Naive thymus-derived CD4-positive, alpha-beta T cell (primary cell): ENCODE data around the gene TMEM267. TPM values are rescaled to one million over a fixed set of nuclear protein-coding genes. Genes with fewer than 3 reads are reported as not detected.
"Not testable (repeated sequence)": the region's sequence is repeated elsewhere in the genome, so short reads cannot be mapped to it uniquely, and the experiment has no call there.

ENCODE experiments used
- ATAC-seq: fragments of 150-1000 bp; cut with Tn5 transposase; 2 replicates; pipeline ENCODE4 v1.10.0; 2021; ENCODE audit warnings: mild to moderate bottlenecking, moderate library complexity
- CTCF ChIA-PET: fragments of 350-600 bp; sonication (Branson Sonifier 250); formaldehyde crosslinking; loops from one replicate; lab custom pipeline; 2021; ENCODE audit warnings: antibody characterized with exemption; lab: Charles Lee
- POLR2A ChIA-PET: fragments of 350-600 bp; sonication (Branson Sonifier 250); formaldehyde crosslinking; loops from one replicate; lab custom pipeline; 2021; ENCODE audit warnings: antibody characterized with exemption, inconsistent platforms; lab: Charles Lee
- DNase-seq, 9 donors: peaks; one replicate each; pipeline versions ENCODE4 v3.0.0 to v3.0.0-alpha.2; 2020 to 2022; ENCODE audit warnings: mixed read lengths in 1 of 9
- H3K27ac ChIP-seq: one replicate; pipeline ENCODE4 v1.7.0; 2013; ENCODE audit warnings: mild to moderate bottlenecking, low read depth, low read length, moderate library complexity
- H3K27me3 ChIP-seq, 2 donors: one replicate each; pipeline ENCODE4 v1.7.0; 2013; ENCODE audit warnings: low read length in 2 of 2, mild to moderate bottlenecking in 2 of 2, moderate library complexity in 2 of 2; ENCODE audit not compliant: control insufficient read depth in 2 of 2, insufficient read depth in 2 of 2
- H3K36me3 ChIP-seq, 3 experiments: 1 replicate in 2 of 3; 2 replicates in 1 of 3; pipeline ENCODE4 v1.7.0; 2013; ENCODE audit warnings: low read length in 3 of 3, mild to moderate bottlenecking in 3 of 3, moderate library complexity in 1 of 3; ENCODE audit not compliant: insufficient read depth in 3 of 3, control insufficient read depth in 2 of 3
- H3K4me1 ChIP-seq, 2 donors: one replicate each; pipeline ENCODE4 v1.7.0; 2013; ENCODE audit warnings: low read length in 2 of 2, mild to moderate bottlenecking in 2 of 2, moderate library complexity in 1 of 2; ENCODE audit not compliant: control insufficient read depth in 2 of 2, insufficient read depth in 2 of 2
- H3K4me3 ChIP-seq: 2 replicates; pipeline ENCODE4 v1.7.0; 2013; ENCODE audit warnings: mild to moderate bottlenecking, low read length
- H3K9me3 ChIP-seq, 3 experiments: 1 replicate in 2 of 3; 2 replicates in 1 of 3; pipeline ENCODE4 v1.7.0; 2013; ENCODE audit warnings: low read length in 3 of 3; ENCODE audit not compliant: control insufficient read depth in 2 of 3
- H3K27ac Mint-ChIP-seq, 9 donors: one replicate each; pipeline ENCODE4 v1.8.0; 2020 to 2022; ENCODE audit warnings: mixed read lengths in 9 of 9, mild to moderate bottlenecking in 8 of 9, moderate library complexity in 5 of 9, inconsistent platforms in 2 of 9
- H3K27me3 Mint-ChIP-seq, 5 donors: one replicate each; pipeline ENCODE4 v1.8.0; 2021 to 2022; ENCODE audit warnings: mixed read lengths in 5 of 5, mild to moderate bottlenecking in 1 of 5
- H3K36me3 Mint-ChIP-seq, 5 donors: one replicate each; pipeline ENCODE4 v1.8.0; 2020 to 2022; ENCODE audit warnings: mixed read lengths in 5 of 5, mild to moderate bottlenecking in 3 of 5, inconsistent platforms in 1 of 5
- H3K4me1 Mint-ChIP-seq, 7 donors: one replicate each; pipeline ENCODE4 v1.8.0; 2020 to 2022; ENCODE audit warnings: mixed read lengths in 7 of 7, mild to moderate bottlenecking in 3 of 7, inconsistent platforms in 1 of 7
- H3K4me3 Mint-ChIP-seq, 10 donors: one replicate each; pipeline ENCODE4 v1.8.0; 2020 to 2022; ENCODE audit warnings: mild to moderate bottlenecking in 10 of 10, mixed read lengths in 10 of 10, moderate library complexity in 6 of 10, inconsistent platforms in 2 of 10
- H3K9me3 Mint-ChIP-seq, 11 donors: one replicate each; pipeline ENCODE4 v1.8.0; 2020 to 2022; ENCODE audit warnings: mixed read lengths in 11 of 11, mild to moderate bottlenecking in 4 of 11, inconsistent platforms in 1 of 11, moderate library complexity in 1 of 11
- intact Hi-C, 2 donors: fragments of 100-400 bp; cut with micrococcal nuclease; formaldehyde crosslinking; loops; one replicate each; pipeline ENCODE4 v1.15.1; 2023
- polyA plus RNA-seq, 2 donors: library from polyadenylated mRNA; unstranded; fragments of 300-500 nt; fragmentation: Illumina TruSeq; gene quantifications; one replicate each; pipeline ENCODE4 v1.2.3, GENCODE V29; 2021
- total RNA-seq, 6 experiments: library from RNA in 5 of 6; stranded (reverse) in 5 of 6; gene quantifications; 1 replicate in 5 of 6; 2 replicates in 1 of 6; pipeline ENCODE4 v1.2.3 and lab custom pipeline; 2021 to 2026

The TMEM267 gene
- total and polyA plus RNA-seq, 7 experiments from 2014 or later = 8.5 to 21.8 (median 16.2) TPM

DNA sequence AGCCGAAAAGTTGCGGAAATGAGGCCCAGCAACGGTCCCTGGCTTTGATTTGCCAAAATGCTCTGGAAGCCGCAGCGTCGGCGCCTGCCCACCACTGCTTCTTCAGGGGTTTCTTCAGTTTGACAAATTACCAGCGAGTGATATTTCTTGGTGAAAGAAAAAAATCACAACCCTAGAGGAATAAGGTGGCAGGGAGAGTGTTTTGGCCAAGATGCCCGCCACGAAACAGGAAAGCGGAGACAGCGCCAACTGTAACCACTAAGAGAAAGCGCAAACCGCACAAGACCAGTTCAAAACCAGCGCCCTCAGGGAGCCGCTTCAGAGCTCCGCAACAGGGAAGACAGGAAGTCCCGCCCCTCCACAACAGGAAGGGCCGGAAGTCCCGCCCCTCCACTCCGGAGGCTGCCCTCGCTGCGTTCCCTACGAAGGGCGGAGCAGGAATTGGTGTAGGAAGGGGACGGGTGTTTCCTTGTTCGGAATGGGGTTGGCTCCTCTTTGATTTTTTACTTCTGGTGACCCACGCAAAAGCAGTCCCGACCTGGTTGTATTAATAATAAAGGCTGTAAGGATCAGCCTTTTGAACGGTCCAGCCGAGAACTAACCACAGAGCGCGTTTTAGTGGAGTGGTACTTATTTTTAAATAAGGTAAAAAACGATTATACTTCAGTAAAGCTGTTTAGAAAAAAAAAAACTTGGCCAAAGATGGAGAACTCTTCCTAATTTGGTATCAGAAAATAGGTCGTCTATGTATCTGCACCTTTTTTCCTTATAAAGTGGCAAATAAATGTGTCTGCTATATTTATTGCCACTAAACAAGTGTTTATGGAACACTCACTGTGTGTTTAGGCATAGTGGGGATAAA is 31.4 kb upstream of the TMEM267 start, which contains the start of gene C5orf34:
TSS of gene C5orf34 (minus strand) at position 333 of the 862 bp plus-strand sequence. CDS start 5,809 bp downstream, outside the sequence.
- peak within 1 kb of the TSS; percentile 84 for H3K4me3 ChIP-seq
- peak; percentile 84 to 94 (median 89) for DNase-seq

GRCh38 chr5:43514471-43514815 is 30.8 kb upstream of the TMEM267 start:
- peak overlapping the region; percentile 90 to 98 (median 95) for H3K27ac Mint-ChIP-seq
- Histone ChIP-seq H3K9me3 (no peaks in the 10 kb centered on the region), H3K27me3 (no peaks in the 10 kb centered on the region), H3K4me3 (peak overlapping the region; percentile 84), H3K4me1 (peaks cover 8 to 14% of the 10 kb centered on the region in 2 donors), H3K27ac (peak overlapping the region; percentile 81), H3K36me3 (no peaks in the 10 kb centered on the region)
- intact Hi-C loops = loop anchor here in 1 of 2 donors (2.0 kb wide), 1 partner anchor 14 kb away; no protein-coding TSS in a partner anchor
- CTCF ChIA-PET = interaction anchor here (1.1 to 2.1 kb wide), 2 partner anchors 10 to 30 kb away, joined by 4 to 10 read pairs; partner anchors contain the start of gene TMEM267
- no peaks in the 10 kb centered on the region for H3K27me3 Mint-ChIP-seq
- H3K36me3 Mint-ChIP-seq = peaks cover 0 to 13% (median 5%) of the 10 kb centered on the region in 5 donors
- peak overlapping the region; percentile 90 to 97 (median 94) for H3K4me3 Mint-ChIP-seq
- no peaks in the 10 kb centered on the region for H3K9me3 Mint-ChIP-seq
- DNase-seq (peak in 1 of 9 donors; percentile 74), ATAC-seq (no peak)
- POLR2A ChIA-PET = interaction anchor here (0.7 to 4.3 kb wide), 4 partner anchors 25 to 125 kb away, joined by 3 to 81 read pairs (median 4); partner anchors contain the start of gene TMEM267
- peaks cover 17 to 42% (median 36%) of the 10 kb centered on the region in 7 donors for H3K4me1 Mint-ChIP-seq

More for the DNA sequence above, 31.4 kb upstream of the TMEM267 start, which contains the start of gene C5orf34:
- Histone ChIP-seq H3K27ac (peak within 1 kb of the TSS; percentile 81), H3K9me3 (no peaks in the 10 kb centered on the region), H3K36me3 (no peaks in the 10 kb centered on the region), H3K27me3 (no peaks in the 10 kb centered on the region), H3K4me1 (peaks cover 8 to 14% of the 10 kb centered on the region in 2 donors)
- H3K9me3 Mint-ChIP-seq = no peaks in the 10 kb centered on the region
- ChIA-PET CTCF (interaction anchor here (0.6 to 2.1 kb wide), 4 partner anchors 10 to 409 kb away, joined by 3 to 10 read pairs (median 4); partner anchors contain the start of gene TMEM267), POLR2A (interaction anchor here (0.7 to 4.3 kb wide), 9 partner anchors 10 to 507 kb away, joined by 3 to 81 read pairs (median 4); partner anchors contain the start of genes HMGCS1 and TMEM267)
- no peaks in the 10 kb centered on the region for H3K27me3 Mint-ChIP-seq
- intact Hi-C loops = loop anchor here (1.0 to 2.0 kb wide), 8 partner anchors 14 to 394 kb away; partner anchors contain the start of genes HMGCS1 (in 2 of the 2), NNT (in 2 of the 2) and PAIP1 (in 1 of the 2)
- peak within 1 kb of the TSS; percentile 90 to 98 (median 95) for H3K27ac Mint-ChIP-seq
- H3K4me1 Mint-ChIP-seq = peaks cover 17 to 42% (median 36%) of the 10 kb centered on the region in 7 donors
- peak; percentile 97 for ATAC-seq
- H3K36me3 Mint-ChIP-seq = peaks cover 0 to 13% (median 5%) of the 10 kb centered on the region in 5 donors
- peak within 1 kb of the TSS; percentile 90 to 97 (median 94) for H3K4me3 Mint-ChIP-seq

DNA sequence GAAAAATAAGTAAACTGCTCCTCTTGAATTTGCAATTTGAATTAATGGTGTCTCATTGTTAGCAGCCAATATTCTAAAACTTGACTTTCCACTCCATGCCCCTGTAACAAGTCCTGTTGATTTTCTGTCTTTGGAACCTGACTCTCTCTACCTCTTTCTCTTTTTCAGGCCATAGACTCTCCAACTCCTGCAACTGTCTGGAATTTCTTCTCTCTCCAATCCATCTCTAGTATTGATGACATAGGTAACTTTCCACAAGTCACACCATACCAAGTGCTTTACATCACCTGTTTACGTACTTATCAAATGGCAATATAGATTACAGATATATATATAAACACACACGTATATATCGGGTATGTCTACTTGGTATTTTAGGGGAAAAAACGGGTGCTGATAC is 30.4 kb upstream of the TMEM267 start:
- peak overlapping the region; percentile 84 for H3K4me3 ChIP-seq
- H3K27ac ChIP-seq = peak overlapping the region; percentile 81
- no peaks in the 10 kb centered on the region for H3K36me3 ChIP-seq
- H3K4me1 ChIP-seq = peaks cover 8 to 14% of the 10 kb centered on the region in 2 donors
- H3K4me3 Mint-ChIP-seq = peak overlapping the region; percentile 90 to 97 (median 94)
- H3K27ac Mint-ChIP-seq = peak overlapping the region; percentile 90 to 98 (median 95)
- H3K27me3 ChIP-seq = no peaks in the 10 kb centered on the region
- no peaks in the 10 kb centered on the region for H3K9me3 Mint-ChIP-seq
- peaks cover 0 to 13% (median 7%) of the 10 kb centered on the region in 5 donors for H3K36me3 Mint-ChIP-seq
- intact Hi-C loops = loop anchor here in 1 of 2 donors (2.0 kb wide), 1 partner anchor 13 kb away; no protein-coding TSS in a partner anchor
- ChIA-PET POLR2A (interaction anchor here (1.0 to 4.3 kb wide), 4 partner anchors 10 to 31 kb away, joined by 3 to 81 read pairs (median 4); partner anchors contain the start of gene TMEM267), CTCF (interaction anchor here (1.1 to 2.1 kb wide), 2 partner anchors 11 to 30 kb away, joined by 4 to 10 read pairs; partner anchors contain the start of gene TMEM267)
- DNase-seq (no peak), ATAC-seq (no peak)
- H3K9me3 ChIP-seq = no peaks in the 10 kb centered on the region
- H3K27me3 Mint-ChIP-seq = no peaks in the 10 kb centered on the region
- peaks cover 17 to 42% (median 36%) of the 10 kb centered on the region in 7 donors for H3K4me1 Mint-ChIP-seq

- H3K27ac ChIP-seq, intact Hi-C loops, H3K36me3 ChIP-seq, H3K27me3 ChIP-seq, H3K27me3 Mint-ChIP-seq, H3K9me3 ChIP-seq, CTCF ChIA-PET, H3K4me3 Mint-ChIP-seq, ATAC-seq, H3K9me3 Mint-ChIP-seq, POLR2A ChIA-PET, H3K27ac Mint-ChIP-seq, H3K4me3 ChIP-seq, DNase-seq: not testable (repeated sequence)
- H3K4me1 ChIP-seq = peaks cover 8 to 14% of the 10 kb centered on the region in 2 donors
- Mint-ChIP-seq H3K36me3 (peaks cover 0 to 12% (median 10%) of the 10 kb centered on the region in 5 donors), H3K4me1 (peaks cover 17 to 33% (median 31%) of the 10 kb centered on the region in 7 donors)
Observed at GRCh38 chr5:43511062-43511461, 27.4 kb upstream of the TMEM267 start.

GRCh38 chr5:43498581-43498980 is 14.9 kb upstream of the TMEM267 start:
- Histone ChIP-seq H3K4me1 (no peaks in the 10 kb centered on the region), H3K36me3 (no peaks in the 10 kb centered on the region), H3K27ac (no peak overlapping the region), H3K27me3 (no peaks in the 10 kb centered on the region), H3K4me3 (no peak overlapping the region), H3K9me3 (no peaks in the 10 kb centered on the region)
- Mint-ChIP-seq H3K27me3 (no peaks in the 10 kb centered on the region), H3K9me3 (no peaks in the 10 kb centered on the region), H3K27ac (peak overlapping the region in 1 of 9 donors; percentile 0), H3K4me3 (no peak overlapping the region), H3K36me3 (peaks cover 4 to 43% (median 22%) of the 10 kb centered on the region in 5 donors), H3K4me1 (no peaks in the 10 kb centered on the region)
- peak; percentile 46 for ATAC-seq
- no peak for DNase-seq
- POLR2A ChIA-PET = interaction anchor here (1.2 to 3.2 kb wide), 2 partner anchors 9 to 14 kb away, joined by 4 to 16 read pairs; partner anchors contain the start of gene TMEM267
- intact Hi-C loops = no loop called here
- CTCF ChIA-PET = interaction anchor here (1.5 kb wide), 1 partner anchor 15 kb away, joined by 5 read pairs; the partner anchor contains the start of gene TMEM267
